Gastroesophageal sphincter (tissue), 3 donors: Measurements from ENCODE around the gene RIPOR2.

Source experiments
- EP300 ChIP-seq: sonication (generic); formaldehyde crosslinking; IDR thresholded peaks from one replicate; pipeline ENCODE4 v1.6.1; 2017; ENCODE audit warnings: antibody characterized with exemption, mild to moderate bottlenecking
- POLR2A ChIP-seq, 2 donors: fragments of 450-650 bp; IDR thresholded peaks; one replicate each; pipeline ENCODE4 v1.6.1; 2017; ENCODE audit warnings: antibody characterized with exemption in 2 of 2, mild to moderate bottlenecking in 2 of 2, moderate library complexity in 1 of 2
- POLR2AphosphoS5 ChIP-seq: sonication (generic); formaldehyde crosslinking; IDR thresholded peaks from one replicate; pipeline ENCODE4 v1.6.1; 2017; ENCODE audit warnings: antibody characterized with exemption
- TF ChIP-seq, protein P1 (sequence below), 4 experiments: fragments of 200-600 bp in 2 of 4; fragments of 450-650 bp in 2 of 4; sonication (generic) in 1 of 4; IDR thresholded peaks; one replicate each; pipeline ENCODE4 v1.5.1; 2017 to 2019; ENCODE audit warnings: antibody characterized with exemption in 4 of 4, mild to moderate bottlenecking in 2 of 4, moderate library complexity in 2 of 4

DNA sequence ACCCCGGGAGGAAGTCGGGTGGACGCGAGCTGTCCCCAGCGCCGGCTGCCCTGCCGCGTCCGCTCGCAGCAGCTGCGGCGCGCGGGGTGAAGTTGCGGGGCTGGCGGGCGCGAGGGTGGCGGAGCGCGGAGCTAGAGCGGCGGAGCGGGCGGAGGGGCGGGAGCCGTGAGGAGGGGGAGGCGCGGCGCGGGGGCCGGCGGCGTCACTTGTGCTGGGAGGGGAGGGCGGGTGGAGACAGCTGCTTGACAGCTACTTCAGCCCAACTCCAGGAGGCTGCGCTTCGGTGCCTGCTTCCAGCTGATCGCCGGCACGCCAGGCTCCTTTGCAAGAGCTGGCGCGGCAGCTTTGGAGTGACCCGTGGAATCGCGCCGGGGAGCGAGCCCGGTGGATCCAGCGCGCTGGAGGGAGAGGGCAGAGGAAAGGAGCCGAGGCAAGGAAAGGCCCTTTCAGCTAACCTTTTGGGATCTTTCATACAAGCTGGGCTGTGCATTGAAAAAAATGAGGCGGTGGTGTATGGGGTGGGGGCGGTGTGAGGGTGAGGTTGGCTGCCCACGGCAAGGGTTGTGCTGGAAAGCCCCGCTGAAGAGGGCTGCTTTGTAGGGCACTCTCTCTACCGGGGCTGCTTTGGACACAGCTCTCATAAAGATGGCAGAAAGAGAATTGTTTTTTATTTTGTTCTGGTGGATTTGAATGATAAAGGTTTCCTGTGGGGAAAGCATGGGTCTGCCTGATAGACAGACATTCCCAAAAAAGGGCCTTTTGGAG is 24.6 kb downstream of the RIPOR2 start:
- TF ChIP-seq, protein P1, sequence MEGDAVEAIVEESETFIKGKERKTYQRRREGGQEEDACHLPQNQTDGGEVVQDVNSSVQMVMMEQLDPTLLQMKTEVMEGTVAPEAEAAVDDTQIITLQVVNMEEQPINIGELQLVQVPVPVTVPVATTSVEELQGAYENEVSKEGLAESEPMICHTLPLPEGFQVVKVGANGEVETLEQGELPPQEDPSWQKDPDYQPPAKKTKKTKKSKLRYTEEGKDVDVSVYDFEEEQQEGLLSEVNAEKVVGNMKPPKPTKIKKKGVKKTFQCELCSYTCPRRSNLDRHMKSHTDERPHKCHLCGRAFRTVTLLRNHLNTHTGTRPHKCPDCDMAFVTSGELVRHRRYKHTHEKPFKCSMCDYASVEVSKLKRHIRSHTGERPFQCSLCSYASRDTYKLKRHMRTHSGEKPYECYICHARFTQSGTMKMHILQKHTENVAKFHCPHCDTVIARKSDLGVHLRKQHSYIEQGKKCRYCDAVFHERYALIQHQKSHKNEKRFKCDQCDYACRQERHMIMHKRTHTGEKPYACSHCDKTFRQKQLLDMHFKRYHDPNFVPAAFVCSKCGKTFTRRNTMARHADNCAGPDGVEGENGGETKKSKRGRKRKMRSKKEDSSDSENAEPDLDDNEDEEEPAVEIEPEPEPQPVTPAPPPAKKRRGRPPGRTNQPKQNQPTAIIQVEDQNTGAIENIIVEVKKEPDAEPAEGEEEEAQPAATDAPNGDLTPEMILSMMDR (IDR thresholded peaks at IDR 0.05), result no peak
- TF ChIP-seq POLR2AphosphoS5 (no peak), POLR2A (IDR thresholded peaks at IDR 0.05) (no peak), EP300 (no peak)
